ENCODE measurements around the gene GATA5.

- TF ChIP-seq, protein P1, sequence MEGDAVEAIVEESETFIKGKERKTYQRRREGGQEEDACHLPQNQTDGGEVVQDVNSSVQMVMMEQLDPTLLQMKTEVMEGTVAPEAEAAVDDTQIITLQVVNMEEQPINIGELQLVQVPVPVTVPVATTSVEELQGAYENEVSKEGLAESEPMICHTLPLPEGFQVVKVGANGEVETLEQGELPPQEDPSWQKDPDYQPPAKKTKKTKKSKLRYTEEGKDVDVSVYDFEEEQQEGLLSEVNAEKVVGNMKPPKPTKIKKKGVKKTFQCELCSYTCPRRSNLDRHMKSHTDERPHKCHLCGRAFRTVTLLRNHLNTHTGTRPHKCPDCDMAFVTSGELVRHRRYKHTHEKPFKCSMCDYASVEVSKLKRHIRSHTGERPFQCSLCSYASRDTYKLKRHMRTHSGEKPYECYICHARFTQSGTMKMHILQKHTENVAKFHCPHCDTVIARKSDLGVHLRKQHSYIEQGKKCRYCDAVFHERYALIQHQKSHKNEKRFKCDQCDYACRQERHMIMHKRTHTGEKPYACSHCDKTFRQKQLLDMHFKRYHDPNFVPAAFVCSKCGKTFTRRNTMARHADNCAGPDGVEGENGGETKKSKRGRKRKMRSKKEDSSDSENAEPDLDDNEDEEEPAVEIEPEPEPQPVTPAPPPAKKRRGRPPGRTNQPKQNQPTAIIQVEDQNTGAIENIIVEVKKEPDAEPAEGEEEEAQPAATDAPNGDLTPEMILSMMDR (IDR thresholded peaks at IDR 0.05), result no peak
- no peak for TF ChIP-seq POLR2A (IDR thresholded peaks at IDR 0.05)
Observed at GRCh38 chr20:62417981-62418708, 57.6 kb downstream of the GATA5 start.

Measured in uterus (tissue), 2 donors.